Activated CD8-positive, alpha-beta T cell treated with anti-CD3 and anti-CD28 coated beads, Interleukin-2, amount 10 ng/mL, durations not matched to agents 7 days and 5 days (primary cell): Measurements from ENCODE around the gene ZSWIM6. TPM values are rescaled to one million over a fixed set of nuclear protein-coding genes. Genes with fewer than 3 reads are reported as not detected.
"Not testable (repeated sequence)": the region's sequence is repeated elsewhere in the genome, so short reads cannot be mapped to it uniquely, and the experiment has no call there.

Source experiments
- ATAC-seq: fragments of 150-1000 bp; cut with Tn5 transposase; one replicate; pipeline ENCODE4 v1.10.0; 2021; ENCODE audit warnings: moderate library complexity
- CTCF ChIA-PET: fragments of 350-600 bp; sonication (Branson Sonifier 250); formaldehyde crosslinking; loops from one replicate; lab custom pipeline; 2021; ENCODE audit warnings: antibody characterized with exemption; lab: Charles Lee
- POLR2A ChIA-PET: fragments of 350-600 bp; sonication (Branson Sonifier 250); formaldehyde crosslinking; loops from one replicate; lab custom pipeline; 2021; ENCODE audit warnings: antibody characterized with exemption; lab: Charles Lee
- DNase-seq: peaks from one replicate; pipeline ENCODE4 v3.0.0-alpha.2; 2020
- H3K27ac Mint-ChIP-seq: one replicate; pipeline ENCODE4 v1.8.0; 2021; ENCODE audit warnings: mild to moderate bottlenecking, mixed read lengths
- H3K27me3 Mint-ChIP-seq: one replicate; pipeline ENCODE4 v1.8.0; 2021; ENCODE audit warnings: low read depth, mixed read lengths
- H3K36me3 Mint-ChIP-seq: one replicate; pipeline ENCODE4 v1.8.0; 2021; ENCODE audit warnings: low read depth, mixed read lengths
- H3K4me1 Mint-ChIP-seq: one replicate; pipeline ENCODE4 v1.8.0; 2021; ENCODE audit warnings: low read depth, mixed read lengths
- H3K4me3 Mint-ChIP-seq: one replicate; pipeline ENCODE4 v1.8.0; 2021; ENCODE audit warnings: mild to moderate bottlenecking, mixed read lengths
- H3K9me3 Mint-ChIP-seq: one replicate; pipeline ENCODE4 v1.8.0; 2022; ENCODE audit warnings: mixed read lengths; ENCODE audit not compliant: insufficient read depth
- total RNA-seq, 2 experiments: library from RNA; stranded (reverse); gene quantifications; one replicate each; pipeline ENCODE4 v1.2.3, GENCODE V29; 2021

Gene ZSWIM6
- total RNA-seq, 2 experiments from 2014 or later, result 2.5 to 2.6 TPM

GRCh38 chr5:61402970-61403900 lies 71.2 kb downstream of the ZSWIM6 start:
- H3K36me3 Mint-ChIP-seq, result no peaks in the 10 kb centered on the region
- no peak overlapping the region for H3K27ac Mint-ChIP-seq
- H3K9me3 Mint-ChIP-seq, result no peaks in the 10 kb centered on the region
- H3K27me3 Mint-ChIP-seq, result peaks cover 2% of the 10 kb centered on the region
- H3K4me3 Mint-ChIP-seq, result no peak overlapping the region
- ChIA-PET CTCF (no interaction called here), POLR2A (no interaction called here)
- ATAC-seq (no peak), DNase-seq (no peak)
- peaks cover 10% of the 10 kb centered on the region for H3K4me1 Mint-ChIP-seq

- POLR2A ChIA-PET, result no interaction called here
- CTCF ChIA-PET, result no interaction called here
- DNase-seq (no peak), ATAC-seq (no peak)
- Mint-ChIP-seq H3K36me3 (no peaks in the 10 kb centered on the region), H3K4me3 (no peak overlapping the region), H3K9me3 (no peaks in the 10 kb centered on the region), H3K4me1 (peaks cover 24% of the 10 kb centered on the region), H3K27ac (no peak overlapping the region), H3K27me3 (peaks cover 8% of the 10 kb centered on the region)
Measured at GRCh38 chr5:61405511-61406295, 73.6 kb downstream of the ZSWIM6 start.

- H3K27ac Mint-ChIP-seq, POLR2A ChIA-PET, H3K9me3 Mint-ChIP-seq, H3K4me3 Mint-ChIP-seq, H3K36me3 Mint-ChIP-seq, ATAC-seq, CTCF ChIA-PET, DNase-seq, H3K27me3 Mint-ChIP-seq: not testable (repeated sequence)
- H3K4me1 Mint-ChIP-seq, result peaks cover 24% of the 10 kb centered on the region
Measured at GRCh38 chr5:61406497-61406896, 74.4 kb downstream of the ZSWIM6 start.

GRCh38 chr5:61407706-61408270 lies 75.7 kb downstream of the ZSWIM6 start:
- Mint-ChIP-seq H3K9me3 (no peaks in the 10 kb centered on the region), H3K27me3 (peaks cover 8% of the 10 kb centered on the region), H3K4me1 (peaks cover 22% of the 10 kb centered on the region), H3K4me3 (no peak overlapping the region), H3K27ac (no peak overlapping the region), H3K36me3 (no peaks in the 10 kb centered on the region)
- ATAC-seq (no peak), DNase-seq (no peak)
- POLR2A ChIA-PET, result interaction anchor here (0.6 to 0.8 kb wide), 2 partner anchors 74 to 415 kb away, joined by 3 read pairs; no protein-coding TSS in a partner anchor
- CTCF ChIA-PET, result interaction anchor here (1.4 kb wide), 1 partner anchor 61 kb away, joined by 3 read pairs; no protein-coding TSS in a partner anchor

GRCh38 chr5:61408476-61409168 lies 76.6 kb downstream of the ZSWIM6 start:
- POLR2A ChIA-PET, result interaction anchor here (0.8 to 1.0 kb wide), 2 partner anchors 75 to 77 kb away, joined by 3 read pairs; no protein-coding TSS in a partner anchor
- peak overlapping the region; percentile 69 for H3K27ac Mint-ChIP-seq
- CTCF ChIA-PET, result interaction anchor here (0.5 kb wide), 1 partner anchor 72 kb away, joined by 3 read pairs; no protein-coding TSS in a partner anchor
- H3K9me3 Mint-ChIP-seq, result no peaks in the 10 kb centered on the region
- DNase-seq, result peak; percentile 95
- H3K4me3 Mint-ChIP-seq, result peak overlapping the region; percentile 67
- H3K27me3 Mint-ChIP-seq, result peaks cover 8% of the 10 kb centered on the region
- no peaks in the 10 kb centered on the region for H3K36me3 Mint-ChIP-seq
- peaks cover 19% of the 10 kb centered on the region for H3K4me1 Mint-ChIP-seq
- ATAC-seq, result peak; percentile 100

- DNase-seq, result no peak
- Mint-ChIP-seq H3K4me1 (peaks cover 19% of the 10 kb centered on the region), H3K9me3 (no peaks in the 10 kb centered on the region), H3K36me3 (no peaks in the 10 kb centered on the region), H3K27me3 (peaks cover 13% of the 10 kb centered on the region), H3K4me3 (no peak overlapping the region), H3K27ac (no peak overlapping the region)
- ChIA-PET POLR2A (no interaction called here), CTCF (no interaction called here)
- no peak for ATAC-seq
Measured at GRCh38 chr5:61409568-61409967, 77.5 kb downstream of the ZSWIM6 start.

GRCh38 chr5:61410811-61411210 lies 78.8 kb downstream of the ZSWIM6 start:
- ChIA-PET POLR2A (no interaction called here), CTCF (no interaction called here)
- Mint-ChIP-seq H3K27ac (no peak overlapping the region), H3K9me3 (no peaks in the 10 kb centered on the region), H3K4me3 (no peak overlapping the region), H3K27me3 (peaks cover 13% of the 10 kb centered on the region), H3K36me3 (no peaks in the 10 kb centered on the region), H3K4me1 (peaks cover 19% of the 10 kb centered on the region)
- DNase-seq, result no peak
- no peak for ATAC-seq

- no peak for DNase-seq
- Mint-ChIP-seq H3K27ac (no peak overlapping the region), H3K27me3 (peaks cover 11% of the 10 kb centered on the region), H3K9me3 (no peaks in the 10 kb centered on the region), H3K4me1 (peaks cover 22% of the 10 kb centered on the region), H3K4me3 (no peak overlapping the region), H3K36me3 (no peaks in the 10 kb centered on the region)
- POLR2A ChIA-PET, result no interaction called here
- no peak for ATAC-seq
- CTCF ChIA-PET, result no interaction called here
Measured at GRCh38 chr5:61412361-61412760, 80.3 kb downstream of the ZSWIM6 start.

- DNase-seq, ATAC-seq, CTCF ChIA-PET, H3K27ac Mint-ChIP-seq, H3K36me3 Mint-ChIP-seq, H3K4me3 Mint-ChIP-seq, H3K9me3 Mint-ChIP-seq, POLR2A ChIA-PET: not testable (repeated sequence)
- H3K27me3 Mint-ChIP-seq, result peaks cover 11% of the 10 kb centered on the region
- peaks cover 17% of the 10 kb centered on the region for H3K4me1 Mint-ChIP-seq
Measured at GRCh38 chr5:61413205-61413604, 81.1 kb downstream of the ZSWIM6 start.

- ATAC-seq (no peak), DNase-seq (no peak)
- no peaks in the 10 kb centered on the region for H3K9me3 Mint-ChIP-seq
- POLR2A ChIA-PET, result no interaction called here
- H3K27ac Mint-ChIP-seq, result no peak overlapping the region
- H3K4me1 Mint-ChIP-seq, result peaks cover 3% of the 10 kb centered on the region
- CTCF ChIA-PET, result no interaction called here
- peaks cover 4% of the 10 kb centered on the region for H3K27me3 Mint-ChIP-seq
- H3K36me3 Mint-ChIP-seq, result no peaks in the 10 kb centered on the region
- no peak overlapping the region for H3K4me3 Mint-ChIP-seq
Measured at GRCh38 chr5:61414806-61415205, 82.7 kb downstream of the ZSWIM6 start.

- H3K27me3 Mint-ChIP-seq, result peaks cover 4% of the 10 kb centered on the region
- peaks cover 3% of the 10 kb centered on the region for H3K4me1 Mint-ChIP-seq
- no peak overlapping the region for H3K27ac Mint-ChIP-seq
- H3K9me3 Mint-ChIP-seq, result no peaks in the 10 kb centered on the region
- POLR2A ChIA-PET, result no interaction called here
- H3K4me3 Mint-ChIP-seq, result no peak overlapping the region
- H3K36me3 Mint-ChIP-seq, result no peaks in the 10 kb centered on the region
- no peak for ATAC-seq
- CTCF ChIA-PET, result no interaction called here
- no peak for DNase-seq
Measured at GRCh38 chr5:61416010-61416409, 84.0 kb downstream of the ZSWIM6 start.
